Measurements from ENCODE around the gene SORBS1.
"Not testable (repeated sequence)": the region's sequence is repeated elsewhere in the genome, so short reads cannot be mapped to it uniquely, and the experiment has no call there.

SORBS1 gene

GRCh38 chr10:95354110-95354509 lies 207.1 kb downstream of the SORBS1 start:
- DNase-seq (ENCODE audit: low read depth in 4 of 4, low spot score in 1 of 4), result no peak

- no peak for DNase-seq (ENCODE audit: low read depth in 4 of 4, low spot score in 1 of 4)
Observed at GRCh38 chr10:95353123-95353522, 208.0 kb downstream of the SORBS1 start.

DNA sequence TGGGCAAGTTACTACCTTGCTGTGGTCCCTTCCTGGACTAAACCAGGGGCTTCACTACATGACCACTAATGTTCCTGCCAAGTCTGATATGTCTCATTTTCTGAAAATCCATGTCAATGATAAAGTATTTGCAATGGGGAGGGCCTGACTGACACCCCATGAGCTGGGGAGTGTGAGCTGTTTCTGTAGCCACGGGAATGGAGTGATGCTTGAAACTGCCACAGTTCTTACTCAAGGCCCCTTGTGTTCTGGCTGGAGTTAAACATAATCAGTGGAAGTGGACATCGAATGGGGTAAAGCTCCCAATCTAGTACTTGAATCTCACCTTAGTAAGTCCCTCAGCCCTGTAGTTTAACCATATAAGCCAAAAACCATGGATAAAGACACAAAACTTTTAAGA lies 208.5 kb downstream of the SORBS1 start:
- DNase-seq (ENCODE audit: low read depth in 4 of 4, low spot score in 1 of 4), result no peak

DNA sequence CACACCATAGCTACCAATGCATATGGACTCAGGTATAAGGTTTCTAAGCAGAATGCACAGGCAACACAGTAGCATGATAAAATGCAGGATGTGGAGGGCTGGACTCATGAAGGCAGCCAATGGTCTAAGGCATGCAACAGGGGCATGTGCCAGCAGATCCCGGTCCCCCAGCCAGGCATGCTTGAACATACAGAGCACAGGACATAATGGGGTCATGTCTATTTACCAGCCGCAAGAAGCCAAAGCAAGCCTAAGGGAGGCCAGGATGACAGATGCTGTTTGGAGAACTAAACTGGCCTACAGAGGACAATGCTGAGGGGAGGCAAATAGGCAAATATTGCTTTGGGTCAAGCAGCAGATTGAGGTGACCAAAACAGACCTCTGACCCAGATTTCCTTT lies 210.3 kb downstream of the SORBS1 start:
- DNase-seq (ENCODE audit: low read depth in 4 of 4, low spot score in 1 of 4), result no peak

DNA sequence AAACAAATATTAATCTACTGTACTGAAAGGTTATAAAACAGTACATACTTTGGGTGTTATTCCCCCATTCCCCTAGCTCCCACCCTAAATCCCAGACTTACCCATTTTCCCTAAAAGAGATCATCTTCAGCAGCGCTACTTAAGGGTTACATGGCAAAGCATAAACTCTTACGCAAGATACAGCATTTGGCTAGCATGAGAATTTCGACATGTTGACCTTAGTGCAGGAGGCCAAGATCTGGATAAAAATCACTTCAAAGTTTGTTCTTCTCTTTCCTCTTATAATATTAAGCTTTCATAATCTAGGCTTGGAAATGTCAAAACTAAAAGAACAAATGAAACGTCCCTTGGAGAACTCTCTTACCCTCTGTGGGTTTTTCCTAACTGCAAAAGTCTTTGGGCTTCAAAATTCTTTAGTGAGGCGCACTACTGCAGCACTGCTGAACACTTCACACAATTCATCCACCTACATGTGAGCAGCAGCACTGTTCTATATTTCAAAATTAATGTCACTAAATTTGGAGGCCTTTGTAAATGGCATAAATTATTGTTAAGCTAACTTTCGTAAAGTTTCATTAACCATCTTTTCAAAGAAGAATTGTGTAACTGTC lies 210.8 kb downstream of the SORBS1 start:
- no peak for DNase-seq (ENCODE audit: low read depth in 4 of 4, low spot score in 1 of 4)

DNA sequence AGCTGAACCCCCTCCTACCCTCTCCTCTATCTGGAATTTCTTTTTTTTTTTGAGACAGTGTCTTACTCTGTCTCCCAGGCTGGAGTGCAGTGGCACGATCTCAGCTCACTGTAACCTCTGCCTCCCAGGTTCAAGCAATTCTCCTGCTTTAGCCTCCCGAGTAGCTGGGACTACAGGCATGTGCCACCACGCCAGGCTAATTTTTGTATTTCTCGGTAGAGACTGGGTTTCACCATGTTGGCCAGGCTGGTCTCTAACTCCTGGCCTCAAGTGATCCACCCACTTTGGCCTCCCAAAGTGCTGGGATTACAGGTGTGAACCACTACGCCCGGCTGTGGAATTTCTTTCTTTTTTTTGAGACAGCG lies 213.8 kb downstream of the SORBS1 start:
- not testable (repeated sequence) for DNase-seq (ENCODE audit: low read depth in 4 of 4, low spot score in 1 of 4)

DNA sequence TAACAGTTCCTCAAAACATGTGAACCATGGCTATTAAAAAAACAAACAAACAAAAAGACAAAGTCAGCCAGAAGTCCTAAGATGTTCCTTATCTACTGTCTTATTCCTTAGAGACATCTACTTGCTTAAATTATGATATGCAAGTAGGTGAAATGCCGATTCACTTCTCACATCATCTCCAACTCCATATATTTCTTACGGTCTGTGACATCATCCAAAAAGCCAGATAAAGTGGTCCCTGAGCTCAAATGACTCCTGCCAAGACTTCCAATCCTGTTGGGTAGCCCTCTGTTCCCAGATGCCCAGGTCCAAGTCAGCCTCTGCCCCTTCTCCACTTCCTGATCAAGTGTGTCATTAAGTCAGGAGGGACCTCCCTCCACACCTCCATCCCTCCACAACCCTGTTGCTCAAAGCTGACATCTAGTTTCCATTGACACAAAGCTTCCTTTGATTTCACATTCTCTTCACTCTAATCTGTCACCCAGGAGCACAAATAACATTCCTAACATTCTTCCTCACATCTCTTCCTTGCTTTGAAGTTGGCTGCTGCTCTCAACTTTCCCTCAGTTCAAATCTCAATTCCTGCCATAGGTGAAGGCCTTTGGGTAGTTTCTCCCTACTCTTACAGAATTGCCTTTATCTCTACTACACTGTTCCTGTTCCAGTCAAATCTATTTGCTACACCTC lies 214.3 kb downstream of the SORBS1 start:
- DNase-seq (ENCODE audit: low read depth in 4 of 4, low spot score in 1 of 4), result no peak

DNA sequence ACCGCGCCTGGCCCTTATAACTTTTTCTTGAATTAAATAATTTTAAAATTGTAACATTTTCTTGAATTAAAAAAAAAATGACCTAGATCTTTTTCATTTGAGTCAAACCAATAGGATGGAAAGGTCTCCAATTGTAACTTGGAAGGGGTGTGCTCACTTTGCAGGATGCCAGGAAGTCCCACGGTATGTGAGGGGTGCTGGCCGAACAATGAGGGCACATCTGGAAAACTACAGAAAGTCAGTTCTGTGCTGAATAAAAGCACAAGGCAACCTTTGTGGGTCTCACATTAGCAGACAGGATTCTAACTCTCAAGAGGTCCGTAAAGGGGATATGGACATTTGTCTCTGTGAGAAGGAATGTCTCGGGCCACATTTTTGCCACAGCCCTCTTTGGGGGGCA lies 217.6 kb downstream of the SORBS1 start:
- DNase-seq (ENCODE audit: low read depth in 4 of 4, low spot score in 1 of 4), result no peak

DNA sequence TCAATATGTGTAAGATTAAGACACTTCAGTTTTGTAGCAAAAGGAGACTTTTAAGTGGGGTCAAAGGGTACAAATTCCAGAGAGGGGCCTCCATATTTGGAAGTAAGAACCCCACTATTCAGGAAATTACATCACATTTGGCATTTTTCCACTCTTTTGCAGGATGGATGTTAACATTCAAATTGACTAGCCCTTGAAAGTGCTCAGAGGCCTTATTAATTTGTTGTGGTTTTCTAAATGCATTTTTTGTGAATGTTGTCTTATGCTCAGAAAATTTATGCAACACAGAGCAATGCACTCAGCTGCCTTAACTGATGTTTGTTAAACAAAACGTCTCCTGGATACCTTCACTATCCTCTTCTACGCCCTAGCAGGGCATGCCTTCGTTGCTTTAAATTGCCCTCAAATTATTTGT lies 219.4 kb downstream of the SORBS1 start:
- DNase-seq (ENCODE audit: low read depth in 4 of 4, low spot score in 1 of 4), result no peak

DNA sequence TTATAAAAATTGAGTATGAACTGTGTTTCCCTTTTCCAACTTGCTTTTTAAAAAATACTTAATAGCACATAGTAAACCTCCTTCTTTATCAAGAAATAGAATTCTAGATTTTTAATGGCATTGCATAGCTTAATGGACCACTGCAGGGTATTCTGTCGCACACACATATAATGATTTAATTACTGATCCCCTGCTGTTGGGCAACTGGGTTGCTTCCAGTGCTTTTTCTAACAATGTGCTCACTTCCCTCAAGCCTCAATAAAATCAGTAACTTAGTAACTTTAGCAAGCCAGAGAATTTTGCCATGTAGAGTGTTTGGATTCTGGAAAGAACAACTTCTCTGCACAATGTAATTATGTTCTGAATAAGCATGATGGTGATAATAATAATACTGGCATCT lies 221.3 kb downstream of the SORBS1 start:
- DNase-seq (ENCODE audit: low read depth in 4 of 4, low spot score in 1 of 4), result no peak

DNA sequence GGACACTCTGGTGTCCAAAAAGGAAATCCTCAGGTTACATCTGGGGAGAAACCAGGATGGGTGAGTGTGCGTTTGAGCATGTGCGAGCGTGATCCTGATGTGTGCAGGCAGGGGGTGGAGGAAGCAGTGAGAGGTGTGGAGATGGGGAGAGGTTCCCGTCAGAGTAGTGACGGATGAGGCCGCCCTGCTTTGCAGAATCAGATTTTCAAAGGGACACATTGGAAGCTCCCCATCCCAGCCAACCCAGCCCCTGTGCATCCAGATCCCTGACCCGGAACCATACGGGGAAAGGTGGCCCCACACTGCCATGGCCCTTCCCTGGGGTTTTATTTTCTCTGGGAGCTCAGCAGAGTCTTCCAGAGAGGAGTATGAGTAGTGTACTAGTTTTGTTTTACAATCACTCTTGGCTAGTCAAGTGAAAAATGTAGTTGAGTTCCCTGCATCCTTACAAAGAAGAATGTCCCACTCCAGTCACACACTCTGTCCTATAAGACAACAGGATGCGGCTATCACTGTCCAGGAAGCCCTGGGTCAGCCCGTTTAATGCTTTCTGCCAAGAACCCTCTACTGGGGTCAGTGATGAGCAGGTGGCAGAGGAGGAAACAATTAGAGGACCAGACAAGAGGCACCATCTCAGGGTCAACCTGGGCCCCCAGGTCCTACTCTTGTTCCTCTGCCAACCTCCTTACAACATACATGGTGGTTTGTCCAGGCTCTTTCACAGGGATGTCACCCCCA lies 223.6 kb downstream of the SORBS1 start:
- DNase-seq (ENCODE audit: low read depth in 4 of 4, low spot score in 1 of 4), result no peak

GRCh38 chr10:95336702-95337101 lies 224.5 kb downstream of the SORBS1 start:
- DNase-seq (ENCODE audit: low read depth in 4 of 4, low spot score in 1 of 4), result no peak

DNA sequence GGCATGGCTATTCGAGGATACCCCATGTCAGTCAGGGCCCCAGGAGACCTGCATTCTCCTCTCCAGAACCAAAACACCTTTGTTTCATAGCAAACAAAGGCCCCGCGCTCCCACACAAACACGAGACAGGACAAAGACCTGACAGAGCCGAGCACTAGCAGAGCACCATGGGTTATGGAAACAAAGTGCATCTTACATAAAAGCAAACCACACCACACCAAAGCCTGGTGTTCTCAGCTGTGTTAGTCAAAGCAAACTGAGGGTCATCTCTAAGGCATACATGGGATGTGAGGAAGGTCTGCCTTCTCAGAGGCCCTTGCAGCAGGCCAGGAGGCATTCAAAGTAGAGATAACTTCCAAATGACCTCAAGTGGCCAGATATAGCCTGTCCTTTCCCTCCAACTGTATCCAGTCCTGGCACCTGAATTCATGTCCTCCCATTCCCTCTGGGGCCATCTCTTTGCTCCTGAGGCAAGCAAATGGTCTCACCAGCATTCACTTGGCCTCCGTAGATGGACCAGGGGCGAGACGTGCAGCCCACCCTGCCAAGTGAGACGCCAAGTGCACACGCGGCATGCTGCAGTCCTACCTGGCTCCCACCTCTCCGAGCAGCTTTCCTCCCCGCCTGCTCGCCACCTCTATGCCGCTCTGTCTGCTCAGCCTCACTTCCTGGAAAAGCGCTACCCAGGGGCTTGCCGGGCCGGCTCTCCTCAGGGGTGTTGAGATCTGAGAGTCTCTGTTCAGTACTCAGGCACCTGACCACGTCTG lies 225.1 kb downstream of the SORBS1 start:
- no peak for DNase-seq (ENCODE audit: low read depth in 4 of 4, low spot score in 1 of 4)

- DNase-seq (ENCODE audit: low read depth in 4 of 4, low spot score in 1 of 4), result no peak
Observed at GRCh38 chr10:95334805-95335144, 226.4 kb downstream of the SORBS1 start.

DNA sequence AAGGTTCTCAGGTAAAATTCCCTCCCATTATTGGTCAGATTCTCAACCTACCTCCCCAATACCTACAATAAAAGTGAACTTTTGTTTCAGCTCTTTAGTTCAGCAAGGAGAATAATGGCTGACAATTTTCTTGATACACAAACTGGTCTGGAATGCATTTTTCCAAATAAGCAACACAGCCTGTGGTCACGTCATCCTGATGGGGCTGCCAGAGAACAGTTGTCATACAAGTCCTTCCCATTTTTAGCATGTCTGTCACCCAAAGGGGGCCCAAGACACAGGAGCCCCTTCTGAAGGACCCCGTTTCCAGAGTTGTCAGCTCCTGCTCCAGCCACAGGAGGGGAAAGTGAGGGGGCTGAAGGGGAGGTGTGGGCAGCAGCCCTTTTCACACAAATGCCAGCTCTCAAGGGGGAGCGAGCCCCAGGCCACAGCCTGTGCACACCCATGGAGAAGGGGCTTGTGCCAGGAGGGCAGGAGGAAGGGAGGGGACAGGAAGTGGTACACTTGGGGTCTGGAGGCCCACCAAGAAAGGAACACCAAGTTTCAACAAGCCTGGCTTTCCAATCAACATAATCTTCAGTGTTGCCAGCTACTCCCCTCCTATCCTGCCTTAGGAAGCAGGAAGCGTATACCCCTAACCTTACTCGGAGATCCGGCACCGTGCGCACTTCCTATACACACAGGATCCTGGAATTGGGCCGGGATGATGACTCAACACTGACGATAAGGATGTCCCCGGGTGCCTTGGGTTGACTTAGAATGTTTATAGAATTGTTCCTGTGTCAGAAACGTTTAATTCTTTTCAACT lies 227.0 kb downstream of the SORBS1 start:
- no peak for DNase-seq (ENCODE audit: low read depth in 4 of 4, low spot score in 1 of 4)

DNA sequence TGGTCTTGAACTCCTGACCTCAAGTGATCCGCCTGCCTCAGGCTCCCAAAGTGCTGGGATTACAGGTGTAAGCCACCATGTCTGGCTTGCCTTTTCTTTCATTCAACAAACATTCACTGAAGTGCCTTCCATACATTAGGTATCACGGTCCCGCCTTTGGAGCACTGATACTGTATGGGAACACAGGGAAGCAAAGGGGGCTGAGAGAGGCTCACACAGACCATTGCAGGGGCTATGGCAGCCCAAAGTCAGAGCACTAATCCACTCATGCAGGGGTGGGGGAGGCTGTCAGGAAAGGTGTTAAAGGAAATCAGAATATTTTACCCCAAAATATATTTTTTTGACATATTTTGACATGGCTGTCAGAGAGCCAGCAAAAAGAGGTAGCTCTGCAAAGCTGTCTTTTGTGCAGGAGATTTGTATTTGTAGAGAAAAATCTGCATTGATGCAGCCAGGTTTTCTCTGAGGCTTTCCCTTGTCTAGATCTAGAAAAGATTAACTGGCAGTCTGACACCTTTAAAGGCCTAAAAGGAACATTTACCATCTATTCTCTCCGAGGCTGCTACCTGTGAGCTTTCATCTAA lies 228.4 kb downstream of the SORBS1 start:
- no peak for DNase-seq (ENCODE audit: low read depth in 4 of 4, low spot score in 1 of 4)

DNA sequence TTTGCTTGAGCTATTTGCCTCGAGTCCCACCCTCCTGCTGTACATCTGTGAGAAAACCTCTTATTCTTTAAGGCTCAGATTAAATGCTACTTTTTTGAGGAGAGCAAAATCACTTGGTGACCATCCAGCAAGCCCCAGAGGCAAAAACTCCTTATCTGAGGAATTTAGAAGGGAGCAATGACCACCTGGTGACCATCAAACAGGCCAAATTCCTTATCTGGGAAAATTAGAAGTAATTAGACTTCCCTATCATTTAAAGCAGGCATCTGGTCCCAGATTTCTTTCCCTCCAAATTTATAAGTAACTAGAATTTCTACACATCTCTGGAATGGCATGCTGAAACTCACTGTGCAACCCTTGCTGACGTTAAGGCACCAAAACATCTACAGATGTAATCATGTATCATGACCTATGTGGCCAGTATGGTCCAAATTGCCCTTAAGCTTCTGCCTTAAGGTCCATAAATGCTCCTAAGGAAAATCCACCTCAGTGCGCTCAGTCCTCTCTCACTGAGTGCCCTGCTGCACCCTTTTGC lies 229.5 kb downstream of the SORBS1 start:
- DNase-seq (ENCODE audit: low read depth in 4 of 4, low spot score in 1 of 4), result no peak

GRCh38 chr10:95330966-95331453 lies 230.2 kb downstream of the SORBS1 start:
- no peak for DNase-seq (ENCODE audit: low read depth in 4 of 4, low spot score in 1 of 4)

- DNase-seq (ENCODE audit: low read depth in 4 of 4, low spot score in 1 of 4), result no peak
Observed at GRCh38 chr10:95329296-95329695, 231.9 kb downstream of the SORBS1 start.

GRCh38 chr10:95328013-95328412 lies 233.2 kb downstream of the SORBS1 start:
- no peak for DNase-seq (ENCODE audit: low read depth in 4 of 4, low spot score in 1 of 4)
